HepG2 (cell line): ENCODE measurements around the gene VEGFB. TPM values are rescaled to one million over a fixed set of nuclear protein-coding genes. Genes with fewer than 3 reads are reported as not detected.

ENCODE experiments used
- ATF7-NPFF ChIP-seq: sonication (generic); formaldehyde crosslinking; IDR thresholded peaks from 2 replicates; pipeline ENCODE4 v1.8.1; 2023; ENCODE audit warnings: mild to moderate bottlenecking, low read depth, missing genetic modification reagents, moderate library complexity
- CENPX ChIP-seq: sonication (generic); formaldehyde crosslinking; IDR thresholded peaks from 2 replicates; pipeline ENCODE4 v1.9.0; 2021; ENCODE audit warnings: mild to moderate bottlenecking, missing genetic modification reagents, moderate library complexity
- NR1H2 ChIP-seq: sonication (generic); formaldehyde crosslinking; IDR thresholded peaks from 2 replicates; pipeline ENCODE4 v1.8.1; 2022; ENCODE audit warnings: low read depth, missing genetic modification reagents, borderline replicate concordance
- ZSCAN22 ChIP-seq: sonication (generic); formaldehyde crosslinking; IDR thresholded peaks from 2 replicates; pipeline ENCODE4 v1.4.0; 2020; ENCODE audit warnings: mild to moderate bottlenecking, missing genetic modification reagents
- ZSCAN25 ChIP-seq: sonication (generic); formaldehyde crosslinking; IDR thresholded peaks from 2 replicates; pipeline ENCODE4 v1.8.0; 2022; ENCODE audit warnings: mild to moderate bottlenecking, missing genetic modification reagents
- polyA plus RNA-seq, 8 experiments: library from polyadenylated mRNA; depleted of rRNA in 3 of 8; stranded (reverse) in 7 of 8; unstranded in 1 of 8; fragments of >200 nt; fragmentation: Illumina TruSeq in 4 of 8; extraction: Trizol in 4 of 8; gene quantifications; 2 replicates each; pipeline versions ENCODE4 v1.2.1 to v1.2.3, GENCODE V29; 2011 to 2016; ENCODE audit warnings: low read depth in 4 of 8, missing spikeins in 1 of 8, mixed read lengths in 1 of 8; ENCODE audit not compliant: insufficient read depth in 1 of 8
- total RNA-seq, 5 experiments: library from RNA; depleted of rRNA; stranded (reverse); fragments of >200 nt; fragmentation: Illumina TruSeq; extraction: Trizol; gene quantifications; 2 replicates each; pipeline ENCODE4 v1.2.3, GENCODE V29; 2016; ENCODE audit warnings: low read depth in 1 of 5
- TF ChIP-seq, protein P1 (sequence below), 2 experiments: sonication (generic) in 1 of 2; formaldehyde crosslinking in 1 of 2; IDR thresholded peaks; 2 replicates each; pipeline versions ENCODE4 v1.4.0 to v1.6.1; 2018 to 2020; ENCODE audit warnings: missing genetic modification reagents in 2 of 2, borderline replicate concordance in 1 of 2, low read depth in 1 of 2, mild to moderate bottlenecking in 1 of 2, missing biosample characterization in 1 of 2
- TF ChIP-seq, protein P2 (sequence below): sonication (generic); formaldehyde crosslinking; IDR thresholded peaks from 2 replicates; pipeline ENCODE4 v1.4.0; 2020; ENCODE audit warnings: mild to moderate bottlenecking, missing genetic modification reagents

VEGFB gene
- total and polyA plus RNA-seq, 2 of the 13 experiments (the other 11 are each of a cell fraction or from before 2014, with no cell fraction given), result 9.0 to 11.3 TPM

DNA sequence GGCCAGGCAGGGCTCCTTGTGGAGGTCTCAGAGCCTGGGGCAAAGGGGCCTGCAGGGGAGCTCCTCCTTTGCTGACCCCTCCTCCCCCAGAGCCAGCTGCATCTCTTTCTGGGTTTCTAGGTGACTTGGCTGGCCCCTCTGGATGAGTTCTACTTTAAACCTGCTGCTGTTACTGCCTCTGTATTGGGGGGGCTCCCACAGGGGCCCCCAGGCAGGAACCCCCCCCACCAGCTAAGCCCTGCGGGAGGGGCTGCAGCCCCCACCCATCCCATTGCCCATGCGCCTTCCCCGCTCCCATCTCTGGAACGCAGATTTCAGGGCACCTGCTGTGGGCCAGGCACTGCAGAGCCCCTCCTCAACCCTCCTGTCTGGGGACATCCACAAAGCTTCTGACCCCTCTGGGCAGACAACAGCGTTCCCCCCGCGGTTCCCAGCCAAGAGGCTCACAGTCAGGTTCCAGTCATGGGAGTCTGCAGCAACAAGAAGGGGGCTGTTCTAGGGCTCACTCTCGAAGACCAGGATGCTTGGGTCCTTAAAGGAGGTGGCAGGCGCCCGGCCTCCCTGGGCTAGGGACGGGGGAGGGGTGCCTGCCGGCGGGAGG lies 16.1 kb downstream of the VEGFB start (continued):
- TF ChIP-seq, protein P1, sequence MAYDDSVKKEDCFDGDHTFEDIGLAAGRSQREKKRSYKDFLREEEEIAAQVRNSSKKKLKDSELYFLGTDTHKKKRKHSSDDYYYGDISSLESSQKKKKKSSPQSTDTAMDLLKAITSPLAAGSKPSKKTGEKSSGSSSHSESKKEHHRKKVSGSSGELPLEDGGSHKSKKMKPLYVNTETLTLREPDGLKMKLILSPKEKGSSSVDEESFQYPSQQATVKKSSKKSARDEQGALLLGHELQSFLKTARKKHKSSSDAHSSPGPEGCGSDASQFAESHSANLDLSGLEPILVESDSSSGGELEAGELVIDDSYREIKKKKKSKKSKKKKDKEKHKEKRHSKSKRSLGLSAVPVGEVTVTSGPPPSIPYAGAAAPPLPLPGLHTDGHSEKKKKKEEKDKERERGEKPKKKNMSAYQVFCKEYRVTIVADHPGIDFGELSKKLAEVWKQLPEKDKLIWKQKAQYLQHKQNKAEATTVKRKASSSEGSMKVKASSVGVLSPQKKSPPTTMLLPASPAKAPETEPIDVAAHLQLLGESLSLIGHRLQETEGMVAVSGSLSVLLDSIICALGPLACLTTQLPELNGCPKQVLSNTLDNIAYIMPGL (CRISPR knock-in tag; IDR thresholded peaks at IDR 0.05; ENCODE audit: borderline replicate concordance in 1 of 2, low read depth in 1 of 2), result no peak
- 0 out of 2 replicates have a peak, but pooled peaks have one; percentile 44 for TF ChIP-seq ATF7-NPFF (CRISPR knock-in tag)
- TF ChIP-seq ZSCAN25 (CRISPR knock-in tag), result 0 out of 2 replicates have a peak, but pooled peaks have one; percentile 13
- no peak for TF ChIP-seq CENPX (CRISPR knock-in tag)
- no peak for TF ChIP-seq NR1H2 (CRISPR knock-in tag)
- no peak for TF ChIP-seq ZSCAN22 (CRISPR knock-in tag)
- TF ChIP-seq, protein P2, sequence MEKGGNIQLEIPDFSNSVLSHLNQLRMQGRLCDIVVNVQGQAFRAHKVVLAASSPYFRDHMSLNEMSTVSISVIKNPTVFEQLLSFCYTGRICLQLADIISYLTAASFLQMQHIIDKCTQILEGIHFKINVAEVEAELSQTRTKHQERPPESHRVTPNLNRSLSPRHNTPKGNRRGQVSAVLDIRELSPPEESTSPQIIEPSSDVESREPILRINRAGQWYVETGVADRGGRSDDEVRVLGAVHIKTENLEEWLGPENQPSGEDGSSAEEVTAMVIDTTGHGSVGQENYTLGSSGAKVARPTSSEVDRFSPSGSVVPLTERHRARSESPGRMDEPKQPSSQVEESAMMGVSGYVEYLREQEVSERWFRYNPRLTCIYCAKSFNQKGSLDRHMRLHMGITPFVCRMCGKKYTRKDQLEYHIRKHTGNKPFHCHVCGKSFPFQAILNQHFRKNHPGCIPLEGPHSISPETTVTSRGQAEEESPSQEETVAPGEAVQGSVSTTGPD (CRISPR knock-in tag), result no peak
